CD4-positive, CD25-positive, alpha-beta regulatory T cell (primary cell): ENCODE data around the gene VPREB3. TPM values are rescaled to one million over a fixed set of nuclear protein-coding genes. Genes with fewer than 3 reads are reported as not detected.
A peak's percentile ranks its signal among the peaks of the same experiment; 100 is the strongest.

Source experiments
- ATAC-seq, 2 donors: fragments of 150-1000 bp; cut with Tn5 transposase; one replicate each; pipeline ENCODE4 v1.10.0; 2021; ENCODE audit warnings: low read depth in 2 of 2, moderate number of reproducible peaks in 2 of 2, moderate library complexity in 1 of 2
- DNase-seq, 3 donors: peaks; one replicate each; pipeline versions ENCODE4 v3.0.0 to v3.0.0-alpha.2; 2012 to 2022; ENCODE audit warnings: mixed read lengths in 1 of 3
- H3K27ac ChIP-seq: one replicate; pipeline ENCODE4 v1.7.0; 2013; ENCODE audit warnings: mild to moderate bottlenecking, low read length; ENCODE audit not compliant: insufficient read depth, poor library complexity, severe bottlenecking
- H3K27me3 ChIP-seq: one replicate; pipeline ENCODE4 v1.7.0; 2013; ENCODE audit warnings: low read length; ENCODE audit not compliant: control insufficient read depth, insufficient read depth
- H3K36me3 ChIP-seq: one replicate; pipeline ENCODE4 v1.7.0; 2013; ENCODE audit warnings: mild to moderate bottlenecking, low read length, moderate library complexity; ENCODE audit not compliant: control insufficient read depth, insufficient read depth
- H3K4me1 ChIP-seq: 2 replicates; pipeline ENCODE4 v1.7.0; 2013; ENCODE audit warnings: mild to moderate bottlenecking, low read length; ENCODE audit not compliant: insufficient read depth, control insufficient read depth, poor library complexity, severe bottlenecking
- H3K4me3 ChIP-seq: one replicate; pipeline ENCODE4 v1.7.0; 2013; ENCODE audit warnings: low read depth, mild to moderate bottlenecking, low read length, moderate library complexity
- H3K9me3 ChIP-seq, 2 experiments: 1 replicate in 1 of 2; 2 replicates in 1 of 2; pipeline ENCODE4 v1.7.0; 2013; ENCODE audit warnings: low read length in 2 of 2, mild to moderate bottlenecking in 1 of 2, moderate library complexity in 1 of 2; ENCODE audit not compliant: control insufficient read depth in 2 of 2
- H3K27ac Mint-ChIP-seq, 3 donors: one replicate each; pipeline ENCODE4 v1.8.0; 2020 to 2022; ENCODE audit warnings: mild to moderate bottlenecking in 3 of 3, mixed read lengths in 3 of 3, moderate library complexity in 2 of 3
- H3K27me3 Mint-ChIP-seq: one replicate; pipeline ENCODE4 v1.8.0; 2022; ENCODE audit warnings: mild to moderate bottlenecking, mixed read lengths
- H3K36me3 Mint-ChIP-seq: one replicate; pipeline ENCODE4 v1.8.0; 2020; ENCODE audit warnings: mixed read lengths
- H3K4me1 Mint-ChIP-seq, 4 donors: one replicate each; pipeline ENCODE4 v1.8.0; 2020 to 2022; ENCODE audit warnings: mixed read lengths in 4 of 4, mild to moderate bottlenecking in 1 of 4
- H3K4me3 Mint-ChIP-seq, 4 donors: one replicate each; pipeline ENCODE4 v1.8.0; 2020 to 2022; ENCODE audit warnings: mild to moderate bottlenecking in 4 of 4, mixed read lengths in 4 of 4, moderate library complexity in 3 of 4
- H3K9me3 Mint-ChIP-seq, 7 donors: one replicate each; pipeline ENCODE4 v1.8.0; 2020 to 2022; ENCODE audit warnings: mixed read lengths in 7 of 7, mild to moderate bottlenecking in 3 of 7, moderate library complexity in 2 of 7
- polyA plus RNA-seq, 4 donors: library from polyadenylated mRNA; unstranded; fragments of 300-500 nt; fragmentation: Illumina TruSeq; gene quantifications; one replicate each; pipeline ENCODE4 v1.2.3, GENCODE V29; 2021
- total RNA-seq: library from RNA; stranded (reverse); gene quantifications from one replicate; pipeline ENCODE4 v1.2.3, GENCODE V29; 2022

VPREB3 gene
- total and polyA plus RNA-seq, 5 donors from 2014 or later = 0.74 to 4.5 (median 1.5) TPM; not detected in 1

GRCh38 chr22:23780146-23780748, 26.0 kb upstream of the VPREB3 start:
- Histone ChIP-seq H3K4me3 (no peak overlapping the region), H3K4me1 (no peaks in the 10 kb centered on the region), H3K9me3 (no peaks in the 10 kb centered on the region), H3K27ac (no peak overlapping the region), H3K36me3 (no peaks in the 10 kb centered on the region), H3K27me3 (no peaks in the 10 kb centered on the region)
- DNase-seq (no peak), ATAC-seq (no peak)
- H3K36me3 Mint-ChIP-seq = no peaks in the 10 kb centered on the region
- no peak overlapping the region for H3K27ac Mint-ChIP-seq
- peaks cover 0 to 3% (median 0%) of the 10 kb centered on the region in 4 donors for H3K4me1 Mint-ChIP-seq
- H3K27me3 Mint-ChIP-seq = peaks cover 4% of the 10 kb centered on the region
- no peak overlapping the region for H3K4me3 Mint-ChIP-seq
- H3K9me3 Mint-ChIP-seq = no peaks in the 10 kb centered on the region

DNA sequence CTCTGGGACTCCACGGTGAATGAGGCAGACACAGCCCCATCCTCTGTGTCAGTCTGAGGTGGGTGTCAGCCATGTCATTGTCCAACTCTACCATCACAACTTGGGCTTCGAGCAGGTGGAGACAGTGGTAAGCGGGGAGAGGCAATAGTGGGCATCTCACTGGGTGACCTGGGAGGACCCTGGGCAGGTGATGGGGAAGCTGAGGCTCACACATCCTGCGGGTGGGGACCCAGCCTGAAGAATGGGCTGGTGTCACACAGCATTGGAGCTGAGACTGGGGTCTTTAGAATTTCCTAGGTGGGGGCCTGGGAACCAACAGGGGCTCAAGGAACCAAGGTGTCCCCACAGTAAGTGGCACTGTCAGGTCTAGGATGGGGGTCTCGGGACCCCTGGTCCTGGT, 25.5 kb upstream of the VPREB3 start:
- Histone ChIP-seq H3K36me3 (no peaks in the 10 kb centered on the region), H3K27ac (no peak overlapping the region), H3K27me3 (no peaks in the 10 kb centered on the region), H3K9me3 (no peaks in the 10 kb centered on the region), H3K4me1 (no peaks in the 10 kb centered on the region), H3K4me3 (no peak overlapping the region)
- peak overlapping the region in 1 of 4 donors; percentile 78 for H3K4me3 Mint-ChIP-seq
- H3K27ac Mint-ChIP-seq = peak overlapping the region in 1 of 3 donors; percentile 82
- H3K27me3 Mint-ChIP-seq = peaks cover 4% of the 10 kb centered on the region
- H3K36me3 Mint-ChIP-seq = no peaks in the 10 kb centered on the region
- no peak for DNase-seq
- H3K9me3 Mint-ChIP-seq = no peaks in the 10 kb centered on the region
- H3K4me1 Mint-ChIP-seq = peaks cover 0 to 3% (median 0%) of the 10 kb centered on the region in 4 donors
- no peak for ATAC-seq

DNA sequence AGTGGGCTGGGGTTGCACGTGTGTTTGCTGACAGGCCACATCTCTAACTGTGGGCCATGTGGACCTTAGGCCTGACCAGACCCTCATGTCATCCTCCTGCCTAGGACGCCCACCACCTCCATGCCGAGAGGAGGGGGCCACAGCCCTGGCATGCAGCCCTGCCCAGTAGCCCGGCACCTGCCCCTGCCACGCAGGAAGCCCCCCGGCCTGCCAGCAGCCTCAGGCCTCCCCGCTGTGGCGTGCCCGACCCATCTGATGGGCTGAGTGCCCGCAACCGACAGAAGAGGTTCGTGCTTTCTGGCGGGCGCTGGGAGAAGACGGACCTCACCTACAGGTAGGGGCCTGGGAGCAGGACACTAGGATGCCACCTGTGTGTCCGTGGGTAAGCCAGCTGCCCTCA, 24.9 kb upstream of the VPREB3 start:
- H3K36me3 Mint-ChIP-seq = no peaks in the 10 kb centered on the region
- no peak for ATAC-seq
- no peak overlapping the region for H3K27ac ChIP-seq
- H3K4me3 ChIP-seq = no peak overlapping the region
- no peak for DNase-seq
- no peaks in the 10 kb centered on the region for H3K36me3 ChIP-seq
- H3K27me3 Mint-ChIP-seq = peaks cover 4% of the 10 kb centered on the region
- H3K9me3 ChIP-seq = no peaks in the 10 kb centered on the region
- H3K4me3 Mint-ChIP-seq = no peak overlapping the region
- peaks cover 0 to 2% (median 0%) of the 10 kb centered on the region in 4 donors for H3K4me1 Mint-ChIP-seq
- H3K27me3 ChIP-seq = no peaks in the 10 kb centered on the region
- no peaks in the 10 kb centered on the region for H3K4me1 ChIP-seq
- H3K27ac Mint-ChIP-seq = no peak overlapping the region
- peaks cover 0 to 2% (median 0%) of the 10 kb centered on the region in 7 donors for H3K9me3 Mint-ChIP-seq

DNA sequence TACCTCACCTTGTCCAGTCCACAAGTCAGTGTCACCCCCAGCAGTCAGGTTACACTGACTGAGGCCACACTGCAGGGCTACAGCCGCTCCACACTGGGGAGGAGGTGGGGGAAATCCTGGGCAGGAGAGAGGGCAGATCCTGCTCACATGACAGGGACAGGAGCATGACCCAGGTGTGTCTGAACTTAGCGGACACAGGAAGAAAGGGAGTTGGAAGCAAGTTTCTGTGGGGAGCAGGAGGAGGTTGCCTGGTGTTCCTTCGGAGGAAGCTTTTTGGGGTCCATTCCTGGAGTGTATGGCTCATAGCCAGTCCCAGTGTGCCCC, 24.3 kb upstream of the VPREB3 start:
- Mint-ChIP-seq H3K4me1 (peaks cover 0 to 3% (median 1%) of the 10 kb centered on the region in 4 donors), H3K27me3 (peaks cover 5% of the 10 kb centered on the region), H3K9me3 (peaks cover 0 to 2% (median 0%) of the 10 kb centered on the region in 7 donors), H3K36me3 (no peaks in the 10 kb centered on the region), H3K27ac (no peak overlapping the region), H3K4me3 (no peak overlapping the region)
- Histone ChIP-seq H3K4me3 (no peak overlapping the region), H3K36me3 (no peaks in the 10 kb centered on the region), H3K9me3 (no peaks in the 10 kb centered on the region), H3K4me1 (peaks cover under 1% of the 10 kb centered on the region), H3K27ac (no peak overlapping the region), H3K27me3 (no peaks in the 10 kb centered on the region)
- no peak for DNase-seq
- ATAC-seq = no peak

DNA sequence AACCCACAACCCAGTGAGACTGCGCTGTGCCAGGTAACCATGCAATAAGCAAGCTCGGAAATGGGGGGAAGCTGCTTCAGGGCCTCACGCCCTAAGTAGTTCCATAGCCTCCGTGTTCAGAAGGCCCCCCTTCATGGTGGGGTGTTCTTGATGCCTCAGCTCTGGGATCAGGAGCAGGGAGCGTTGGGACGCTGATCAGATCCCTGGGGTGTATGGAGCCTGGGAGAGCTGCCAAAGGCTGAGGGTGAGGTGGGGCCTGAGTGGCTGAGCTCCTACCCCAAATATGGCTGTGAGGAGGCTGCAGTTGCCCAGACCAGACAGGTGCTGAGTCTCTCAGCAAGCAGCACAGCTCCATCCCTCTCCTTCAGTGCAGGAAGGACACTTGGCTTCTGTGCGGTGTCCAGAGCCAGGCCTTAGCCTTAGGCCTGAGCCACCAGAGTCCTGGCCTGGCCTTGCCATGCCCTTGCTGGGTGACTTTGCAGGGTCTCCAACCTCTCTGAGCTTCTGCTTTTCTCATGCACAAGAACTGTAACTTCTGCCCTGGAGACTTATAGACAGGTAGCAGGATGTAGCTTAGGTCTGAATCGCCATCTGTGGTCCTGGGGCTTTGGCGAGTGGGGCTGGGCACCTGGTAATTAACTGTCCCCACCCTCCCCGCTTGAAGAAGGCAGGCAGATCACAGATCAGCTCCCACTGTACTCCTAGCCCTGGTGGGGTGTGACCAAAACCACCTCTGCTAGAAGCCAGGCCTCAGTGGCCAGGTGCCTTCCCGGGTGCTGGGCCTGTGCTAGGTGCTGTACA, 23.8 kb upstream of the VPREB3 start:
- no peaks in the 10 kb centered on the region for H3K9me3 ChIP-seq
- no peak for ATAC-seq

DNA sequence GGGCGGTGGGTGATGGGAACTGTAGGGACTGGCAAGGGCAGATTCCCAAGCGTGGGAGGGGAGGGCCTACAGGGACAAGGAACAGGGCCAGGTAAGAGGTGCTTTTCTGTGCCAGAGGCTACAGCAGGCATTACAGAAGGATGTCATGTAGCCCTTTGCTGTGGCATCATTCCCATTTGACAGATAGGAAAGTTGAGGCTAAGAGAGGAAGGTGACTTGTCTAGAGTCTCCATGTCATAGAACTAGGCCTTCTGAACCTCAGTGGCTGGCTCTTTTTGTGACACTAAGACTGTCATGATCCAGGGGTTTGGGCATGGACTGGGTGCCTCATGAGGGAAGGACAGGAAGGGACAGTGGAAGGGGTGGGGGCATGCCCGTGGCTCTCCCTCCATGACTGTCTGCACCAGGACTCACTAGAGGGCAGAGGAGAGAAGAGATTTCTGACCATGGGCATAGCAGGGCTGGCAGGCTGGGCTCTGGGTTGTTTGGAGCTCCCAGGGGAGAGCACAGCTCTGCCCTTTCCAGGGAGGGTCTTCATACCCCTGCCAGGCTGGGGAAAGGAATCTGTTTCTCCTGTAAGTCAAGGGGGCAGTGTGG, 21.7 kb upstream of the VPREB3 start:
- peak overlapping the region in 1 of 4 donors; percentile 5 for H3K4me3 Mint-ChIP-seq
- no peaks in the 10 kb centered on the region for H3K9me3 ChIP-seq

More for the DNA sequence above, 23.8 kb upstream of the VPREB3 start:
- H3K4me3 ChIP-seq = no peak overlapping the region
- peaks cover 6% of the 10 kb centered on the region for H3K4me1 ChIP-seq
- H3K9me3 Mint-ChIP-seq = peaks cover 0 to 2% (median 0%) of the 10 kb centered on the region in 7 donors
- no peak overlapping the region for H3K27ac ChIP-seq
- H3K27me3 ChIP-seq = no peaks in the 10 kb centered on the region
- H3K36me3 Mint-ChIP-seq = no peaks in the 10 kb centered on the region
- H3K27me3 Mint-ChIP-seq = peaks cover 11% of the 10 kb centered on the region
- no peak for DNase-seq
- H3K27ac Mint-ChIP-seq = no peak overlapping the region
- H3K4me3 Mint-ChIP-seq = no peak overlapping the region
- no peaks in the 10 kb centered on the region for H3K36me3 ChIP-seq
- H3K4me1 Mint-ChIP-seq = peaks cover 3 to 9% (median 6%) of the 10 kb centered on the region in 4 donors

DNA sequence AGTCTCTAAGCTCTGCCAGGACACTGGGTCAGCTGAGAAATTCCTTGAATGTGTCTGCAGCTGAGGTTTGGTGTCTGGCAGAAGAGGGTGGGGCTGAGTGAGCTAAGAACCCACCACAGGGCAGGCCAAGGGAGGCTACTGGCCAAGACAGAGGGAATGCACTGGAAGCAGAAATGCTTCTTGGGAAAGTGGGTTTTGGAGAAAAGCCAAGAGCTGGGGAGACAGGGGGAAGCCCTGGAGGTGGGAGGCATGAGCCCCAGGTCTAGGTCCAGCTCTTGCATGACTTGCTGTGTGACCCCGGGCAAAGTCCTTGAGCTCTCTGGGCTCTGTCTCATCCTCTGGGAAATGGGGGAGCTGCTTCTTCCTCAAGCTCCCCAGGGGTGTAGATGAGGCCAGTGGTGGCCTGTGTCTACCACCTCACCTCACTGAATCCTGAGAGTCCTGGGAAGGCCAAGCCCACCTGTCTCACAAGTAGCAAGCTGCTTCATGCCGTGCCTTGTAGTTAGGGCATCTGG, 20.8 kb upstream of the VPREB3 start:
- Histone ChIP-seq H3K27ac (no peak overlapping the region), H3K4me3 (no peak overlapping the region), H3K4me1 (peaks cover 16% of the 10 kb centered on the region), H3K9me3 (no peaks in the 10 kb centered on the region), H3K27me3 (no peaks in the 10 kb centered on the region), H3K36me3 (no peaks in the 10 kb centered on the region)
- peak overlapping the region in 2 of 4 donors; percentile 4 to 73 for H3K4me3 Mint-ChIP-seq
- H3K27me3 Mint-ChIP-seq = peaks cover 12% of the 10 kb centered on the region
- ATAC-seq (no peak), DNase-seq (no peak)
- no peak overlapping the region for H3K27ac Mint-ChIP-seq
- no peaks in the 10 kb centered on the region for H3K36me3 Mint-ChIP-seq
- peaks cover 3 to 20% (median 11%) of the 10 kb centered on the region in 4 donors for H3K4me1 Mint-ChIP-seq
- H3K9me3 Mint-ChIP-seq = peaks cover 0 to 2% (median 0%) of the 10 kb centered on the region in 7 donors

More for the DNA sequence above, 21.7 kb upstream of the VPREB3 start:
- no peak for ATAC-seq
- H3K27me3 Mint-ChIP-seq = peaks cover 15% of the 10 kb centered on the region
- Histone ChIP-seq H3K27me3 (no peaks in the 10 kb centered on the region), H3K27ac (no peak overlapping the region), H3K36me3 (no peaks in the 10 kb centered on the region), H3K4me1 (peaks cover 16% of the 10 kb centered on the region), H3K4me3 (no peak overlapping the region)
- peaks cover 3 to 19% (median 10%) of the 10 kb centered on the region in 4 donors for H3K4me1 Mint-ChIP-seq
- DNase-seq = no peak
- no peaks in the 10 kb centered on the region for H3K36me3 Mint-ChIP-seq
- H3K27ac Mint-ChIP-seq = peak overlapping the region in 1 of 3 donors; percentile 46
- H3K9me3 Mint-ChIP-seq = peaks cover 0 to 2% (median 0%) of the 10 kb centered on the region in 7 donors
